NCI-H128 (cell line): ENCODE data around the gene EEA1.

Experiments
- DNase-seq: peaks from one replicate; lab custom pipeline; 2025; ENCODE audit not compliant: unreplicated experiment; lab: John Stamatoyannopoulos, UW

The EEA1 gene

DNA sequence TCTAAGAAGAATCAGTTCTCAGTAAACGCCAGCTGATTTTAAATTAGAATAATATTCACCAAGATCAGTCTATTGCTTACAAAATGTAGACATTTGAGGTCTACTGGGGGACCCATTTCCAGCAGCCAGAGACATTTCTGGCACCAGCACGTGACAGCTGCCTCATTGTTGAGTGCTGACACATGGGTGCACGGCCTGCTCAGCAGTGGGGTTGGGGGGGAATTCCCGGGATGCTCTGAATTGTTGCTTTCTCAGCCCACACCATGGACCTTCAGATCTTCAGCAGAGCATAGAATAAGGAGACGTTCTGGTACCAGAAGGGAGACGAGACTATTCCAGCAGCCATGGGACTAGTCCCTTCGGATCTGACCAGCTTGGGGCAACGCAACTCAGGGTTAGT lies 208.0 kb downstream of the EEA1 start:
- DNase-seq = no peak
